Measurements from ENCODE around the gene ANKRD50. TPM values are rescaled to one million over a fixed set of nuclear protein-coding genes. Genes with fewer than 3 reads are reported as not detected.

Gene ANKRD50
- polyA plus RNA-seq, 1 donor (not counting 4 experiments of a cell fraction or from before 2014, with no cell fraction given) = 21.6 TPM

GRCh38 chr4:124727331-124727890 lies 14.9 kb upstream of the ANKRD50 start:
- no peaks in the 10 kb centered on the region for H3K9me1 ChIP-seq (ENCODE audit: control insufficient read depth, extremely low read depth, insufficient read depth, low read length)
- no peak overlapping the region for H2AFZ ChIP-seq (ENCODE audit: control insufficient read depth, low read length)
- FAIRE-seq (no peak), DNase-seq (ENCODE audit: low read depth, low spot score) (no peak)
- H3K27me3 ChIP-seq (ENCODE audit: control insufficient read depth, extremely low read depth, insufficient read depth, low read length) = no peaks in the 10 kb centered on the region
- TF ChIP-seq EZH2 (IDR thresholded peaks at IDR 0.05; ENCODE audit: low read length) (no peak), CTCF (optimal IDR thresholded peaks at IDR 0.05 in 1 of 3, IDR thresholded peaks at IDR 0.05 in 1 of 3, conservative IDR thresholded peaks at IDR 0.05 in 1 of 3; ENCODE audit: extremely low read depth in 1 of 3, insufficient read depth in 2 of 3, low read length in 3 of 3) (no peak)
- H3K9ac ChIP-seq (ENCODE audit: control insufficient read depth, extremely low read depth, insufficient read depth, low read length) = no peak overlapping the region
- no peak overlapping the region for H3K4me3 ChIP-seq (ENCODE audit: control insufficient read depth in 2 of 3, extremely low read depth in 1 of 3, insufficient read depth in 2 of 3, low read depth in 1 of 3, low read length in 3 of 3)
- H3K4me2 ChIP-seq (ENCODE audit: control insufficient read depth, extremely low read depth, insufficient read depth, low read depth, low read length) = no peak overlapping the region
- no peaks in the 10 kb centered on the region for H4K20me1 ChIP-seq (ENCODE audit: control insufficient read depth, extremely low read depth, insufficient read depth, low read length)
- H3K36me3 ChIP-seq (ENCODE audit: control insufficient read depth in 2 of 2, extremely low read depth in 1 of 2, insufficient read depth in 2 of 2, low read length in 2 of 2) = no peaks in the 10 kb centered on the region
- no peaks in the 10 kb centered on the region for H3K4me1 ChIP-seq (ENCODE audit: control insufficient read depth, extremely low read depth, insufficient read depth, low read length)
- no peak overlapping the region for H3K27ac ChIP-seq (ENCODE audit: control insufficient read depth, insufficient read depth, low read length)
- H3K79me2 ChIP-seq (ENCODE audit: control insufficient read depth, insufficient read depth, low read length) = no peaks in the 10 kb centered on the region
- dilution Hi-C loops (cut with MboI; ENCODE audit: extremely low pct_ligation_motif_present, low sequenced_read_pairs) = no loop called here
- no peaks in the 10 kb centered on the region for H3K9me3 ChIP-seq (ENCODE audit: control insufficient read depth, low read depth, low read length)

GRCh38 chr4:124726269-124726668 lies 13.7 kb upstream of the ANKRD50 start:
- Histone ChIP-seq H3K4me2 (ENCODE audit: control insufficient read depth, extremely low read depth, insufficient read depth, low read depth, low read length) (no peak overlapping the region), H2AFZ (ENCODE audit: control insufficient read depth, low read length) (no peak overlapping the region), H3K9me3 (ENCODE audit: control insufficient read depth, low read depth, low read length) (no peaks in the 10 kb centered on the region), H3K27me3 (ENCODE audit: control insufficient read depth, extremely low read depth, insufficient read depth, low read length) (no peaks in the 10 kb centered on the region), H3K4me1 (ENCODE audit: control insufficient read depth, extremely low read depth, insufficient read depth, low read length) (no peaks in the 10 kb centered on the region), H3K9ac (ENCODE audit: control insufficient read depth, extremely low read depth, insufficient read depth, low read length) (no peak overlapping the region), H3K79me2 (ENCODE audit: control insufficient read depth, insufficient read depth, low read length) (no peaks in the 10 kb centered on the region), H4K20me1 (ENCODE audit: control insufficient read depth, extremely low read depth, insufficient read depth, low read length) (no peaks in the 10 kb centered on the region), H3K27ac (ENCODE audit: control insufficient read depth, insufficient read depth, low read length) (no peak overlapping the region), H3K36me3 (ENCODE audit: control insufficient read depth in 2 of 2, extremely low read depth in 1 of 2, insufficient read depth in 2 of 2, low read length in 2 of 2) (no peaks in the 10 kb centered on the region), H3K4me3 (ENCODE audit: control insufficient read depth in 2 of 3, extremely low read depth in 1 of 3, insufficient read depth in 2 of 3, low read depth in 1 of 3, low read length in 3 of 3) (no peak overlapping the region), H3K9me1 (ENCODE audit: control insufficient read depth, extremely low read depth, insufficient read depth, low read length) (no peaks in the 10 kb centered on the region)
- FAIRE-seq = no peak
- DNase-seq (ENCODE audit: low read depth, low spot score) = no peak
- dilution Hi-C loops (cut with MboI; ENCODE audit: extremely low pct_ligation_motif_present, low sequenced_read_pairs) = no loop called here
- TF ChIP-seq EZH2 (IDR thresholded peaks at IDR 0.05; ENCODE audit: low read length) (no peak), CTCF (optimal IDR thresholded peaks at IDR 0.05 in 1 of 3, IDR thresholded peaks at IDR 0.05 in 1 of 3, conservative IDR thresholded peaks at IDR 0.05 in 1 of 3; ENCODE audit: extremely low read depth in 1 of 3, insufficient read depth in 2 of 3, low read length in 3 of 3) (no peak)
